ENCODE results near the gene HBS1L.

HBS1L gene

DNA sequence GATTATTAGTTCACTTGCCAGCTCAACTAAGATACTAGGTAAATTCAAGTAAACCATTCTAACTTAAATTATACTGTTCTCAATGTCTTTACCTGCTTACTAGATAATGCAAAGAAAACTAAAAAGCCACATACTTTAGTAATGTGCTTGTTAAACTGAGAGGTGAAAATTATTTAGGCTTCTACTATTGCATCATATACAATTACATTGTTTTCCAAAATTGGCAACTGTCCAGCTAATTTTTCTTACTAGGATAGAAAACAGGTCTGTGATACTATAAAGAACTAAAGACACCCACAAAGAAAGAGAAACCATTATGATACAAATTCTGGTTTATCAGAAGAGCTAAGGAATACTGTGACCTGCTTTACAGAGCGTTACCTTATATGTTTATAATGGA is 59.1 kb downstream of the HBS1L start:
- H3K9ac ChIP-seq (ENCODE audit: low read depth, low read length) = no peak overlapping the region
- H3K4me2 ChIP-seq (ENCODE audit: low read length) = no peak overlapping the region
- H3K27me3 ChIP-seq (ENCODE audit: control insufficient read depth, insufficient read depth, low read length) = no peaks in the 10 kb centered on the region
- no peaks in the 10 kb centered on the region for H3K9me3 ChIP-seq (replicated peaks; ENCODE audit: low read length)
- H3K4me3 ChIP-seq (ENCODE audit: low read length) = no peak overlapping the region
- H3K36me3 ChIP-seq (ENCODE audit: insufficient read depth, low read length) = peaks cover 30% of the 10 kb centered on the region
- H3K4me1 ChIP-seq (ENCODE audit: control insufficient read depth, insufficient read depth, low read length) = no peaks in the 10 kb centered on the region

DNA sequence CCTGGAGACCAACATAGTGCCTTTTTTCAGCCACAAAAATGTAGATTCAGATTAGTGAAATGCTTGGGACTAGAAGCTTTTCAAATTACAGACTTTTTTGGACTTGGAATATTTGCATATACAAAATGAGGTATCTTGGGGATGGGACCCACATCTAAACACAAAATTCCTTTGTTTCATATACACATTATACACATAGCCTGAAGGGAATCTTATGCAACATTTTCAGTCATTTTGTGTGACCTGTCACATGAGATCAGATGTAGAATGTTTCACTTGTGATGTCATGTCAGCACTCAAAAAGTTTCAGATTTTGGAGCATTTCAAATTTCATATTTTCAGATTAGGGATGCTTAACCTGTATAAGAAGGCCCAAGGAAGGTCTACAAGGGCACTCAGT is 60.2 kb downstream of the HBS1L start:
- Histone ChIP-seq H3K27me3 (ENCODE audit: control insufficient read depth, insufficient read depth, low read length) (no peaks in the 10 kb centered on the region), H3K9me3 (replicated peaks; ENCODE audit: low read length) (no peaks in the 10 kb centered on the region), H3K4me2 (ENCODE audit: low read length) (no peak overlapping the region), H3K9ac (ENCODE audit: low read depth, low read length) (no peak overlapping the region), H3K4me3 (ENCODE audit: low read length) (no peak overlapping the region), H3K4me1 (ENCODE audit: control insufficient read depth, insufficient read depth, low read length) (no peaks in the 10 kb centered on the region), H3K36me3 (ENCODE audit: insufficient read depth, low read length) (peaks cover 35% of the 10 kb centered on the region)

DNA sequence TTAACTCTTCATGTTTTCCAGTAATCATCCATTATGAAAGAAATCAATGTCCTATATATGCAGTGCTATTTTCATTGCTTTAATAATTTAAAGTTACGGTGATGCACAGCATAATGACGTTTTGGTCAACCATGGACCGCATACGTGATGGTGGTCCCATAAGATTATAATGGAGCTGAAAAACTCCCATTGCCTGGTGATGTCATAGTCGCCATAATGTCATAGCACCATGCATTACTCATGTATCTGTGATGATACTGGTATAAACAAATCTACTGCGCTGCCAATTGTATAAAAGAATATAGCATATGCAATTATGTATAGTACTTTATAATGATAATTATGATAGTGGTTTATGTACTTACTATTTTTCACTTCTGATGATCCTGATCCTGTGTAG is 62.5 kb downstream of the HBS1L start:
- no peaks in the 10 kb centered on the region for H3K27me3 ChIP-seq (ENCODE audit: control insufficient read depth, insufficient read depth, low read length)
- H3K36me3 ChIP-seq (ENCODE audit: insufficient read depth, low read length) = peaks cover 36% of the 10 kb centered on the region
- H3K4me3 ChIP-seq (ENCODE audit: low read length) = no peak overlapping the region
- no peak overlapping the region for H3K4me2 ChIP-seq (ENCODE audit: low read length)
- H3K9me3 ChIP-seq (replicated peaks; ENCODE audit: low read length) = no peaks in the 10 kb centered on the region
- H3K4me1 ChIP-seq (ENCODE audit: control insufficient read depth, insufficient read depth, low read length) = no peaks in the 10 kb centered on the region
- H3K9ac ChIP-seq (ENCODE audit: low read depth, low read length) = no peak overlapping the region

DNA sequence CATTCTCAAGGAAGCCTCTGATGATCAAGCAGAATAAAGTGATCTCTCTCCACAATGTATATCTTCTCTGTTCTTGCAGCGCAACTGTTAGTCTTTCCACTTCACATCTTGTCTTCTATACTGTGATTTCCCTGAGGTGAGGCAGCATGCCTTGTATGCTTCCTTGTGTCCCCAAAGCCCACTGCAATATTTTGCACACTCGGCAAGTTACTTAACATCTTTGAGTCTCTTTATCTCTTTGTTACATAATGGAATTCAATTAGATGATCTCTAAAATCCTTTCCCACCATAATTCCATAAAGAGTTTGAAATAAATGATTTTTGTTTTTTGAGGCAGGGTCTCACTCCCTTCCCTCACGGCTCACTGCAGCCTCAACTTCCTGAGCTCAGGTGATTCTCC is 64.4 kb downstream of the HBS1L start:
- H3K4me1 ChIP-seq (ENCODE audit: control insufficient read depth, insufficient read depth, low read length) = no peaks in the 10 kb centered on the region
- no peak overlapping the region for H3K9ac ChIP-seq (ENCODE audit: low read depth, low read length)
- H3K27me3 ChIP-seq (ENCODE audit: control insufficient read depth, insufficient read depth, low read length) = no peaks in the 10 kb centered on the region
- H3K9me3 ChIP-seq (replicated peaks; ENCODE audit: low read length) = no peaks in the 10 kb centered on the region
- H3K36me3 ChIP-seq (ENCODE audit: insufficient read depth, low read length) = peaks cover 28% of the 10 kb centered on the region
- H3K4me2 ChIP-seq (ENCODE audit: low read length) = no peak overlapping the region
- H3K4me3 ChIP-seq (ENCODE audit: low read length) = no peak overlapping the region

DNA sequence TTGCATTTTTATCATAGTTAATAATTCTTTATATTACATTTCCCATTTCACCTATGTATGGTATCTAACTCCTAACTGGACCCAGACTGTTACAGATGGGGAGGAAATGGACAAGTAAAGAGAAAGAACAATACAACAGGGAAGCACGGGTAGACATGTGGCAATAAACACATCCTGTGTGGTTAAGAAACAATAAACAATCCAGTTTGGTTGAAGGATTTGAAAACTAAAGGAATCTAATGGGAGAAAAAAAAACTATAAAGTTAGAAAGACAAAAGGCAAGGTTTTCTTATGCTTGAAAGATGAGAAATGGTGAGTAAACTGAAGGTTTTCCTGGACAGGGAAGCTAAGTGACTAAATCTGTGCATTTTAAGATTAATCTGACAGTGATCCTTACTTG is 69.8 kb downstream of the HBS1L start:
- Histone ChIP-seq H3K4me3 (ENCODE audit: low read length) (no peak overlapping the region), H3K36me3 (ENCODE audit: insufficient read depth, low read length) (peaks cover 27% of the 10 kb centered on the region)

DNA sequence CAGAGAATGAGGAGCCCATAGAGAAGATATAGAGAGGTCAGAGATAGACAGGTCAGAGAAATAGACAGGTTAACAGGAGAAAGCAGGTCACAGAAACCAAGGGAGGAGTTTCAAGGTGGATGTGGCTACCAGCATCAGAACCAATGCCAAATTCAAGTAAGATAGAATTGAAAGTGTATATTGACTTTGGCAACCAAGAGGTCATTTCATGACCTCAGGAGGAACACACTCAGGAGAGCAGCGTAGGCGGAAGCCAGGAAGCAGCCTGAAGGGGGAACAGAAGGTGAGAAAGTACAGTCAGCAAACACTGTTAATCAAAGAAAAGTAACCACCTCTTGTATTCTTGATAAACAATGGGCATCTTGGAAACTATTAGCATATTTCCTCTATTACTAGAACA is 70.8 kb downstream of the HBS1L start:
- Histone ChIP-seq H3K9me3 (replicated peaks; ENCODE audit: low read length) (no peaks in the 10 kb centered on the region), H3K9ac (ENCODE audit: low read depth, low read length) (no peak overlapping the region), H3K36me3 (ENCODE audit: insufficient read depth, low read length) (peaks cover 35% of the 10 kb centered on the region), H3K4me2 (ENCODE audit: low read length) (no peak overlapping the region), H3K4me3 (ENCODE audit: low read length) (no peak overlapping the region), H3K27me3 (ENCODE audit: control insufficient read depth, insufficient read depth, low read length) (no peaks in the 10 kb centered on the region), H3K4me1 (ENCODE audit: control insufficient read depth, insufficient read depth, low read length) (no peaks in the 10 kb centered on the region)

More for the DNA sequence above, 69.8 kb downstream of the HBS1L start:
- no peak overlapping the region for H3K4me2 ChIP-seq (ENCODE audit: low read length)
- no peaks in the 10 kb centered on the region for H3K4me1 ChIP-seq (ENCODE audit: control insufficient read depth, insufficient read depth, low read length)
- no peak overlapping the region for H3K9ac ChIP-seq (ENCODE audit: low read depth, low read length)
- no peaks in the 10 kb centered on the region for H3K9me3 ChIP-seq (replicated peaks; ENCODE audit: low read length)
- H3K27me3 ChIP-seq (ENCODE audit: control insufficient read depth, insufficient read depth, low read length) = no peaks in the 10 kb centered on the region

DNA sequence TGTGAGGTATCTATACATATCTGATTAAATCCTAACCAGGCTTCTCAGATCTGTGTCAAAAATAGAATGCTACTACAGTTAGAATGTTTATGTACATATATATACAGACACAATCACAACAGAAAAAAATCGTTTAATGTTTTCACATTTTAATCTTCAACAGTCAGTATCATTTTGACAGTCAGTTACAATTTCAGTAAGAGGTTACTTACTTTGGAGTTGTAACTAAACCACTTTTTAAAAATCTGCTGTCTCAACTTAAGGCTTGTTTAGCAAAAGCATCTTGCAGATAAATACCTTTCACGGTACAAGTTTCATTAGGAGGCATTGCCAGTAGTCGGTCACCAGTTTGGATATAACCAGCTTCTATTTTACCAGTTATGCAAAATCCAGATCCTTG is 72.5 kb downstream of the HBS1L start:
- no peak overlapping the region for H3K4me3 ChIP-seq (ENCODE audit: low read length)
- H3K27me3 ChIP-seq (ENCODE audit: control insufficient read depth, insufficient read depth, low read length) = no peaks in the 10 kb centered on the region
- H3K4me1 ChIP-seq (ENCODE audit: control insufficient read depth, insufficient read depth, low read length) = no peaks in the 10 kb centered on the region
- H3K4me2 ChIP-seq (ENCODE audit: low read length) = no peak overlapping the region
- H3K9ac ChIP-seq (ENCODE audit: low read depth, low read length) = no peak overlapping the region
- no peaks in the 10 kb centered on the region for H3K9me3 ChIP-seq (replicated peaks; ENCODE audit: low read length)
- H3K36me3 ChIP-seq (ENCODE audit: insufficient read depth, low read length) = peaks cover 36% of the 10 kb centered on the region

DNA sequence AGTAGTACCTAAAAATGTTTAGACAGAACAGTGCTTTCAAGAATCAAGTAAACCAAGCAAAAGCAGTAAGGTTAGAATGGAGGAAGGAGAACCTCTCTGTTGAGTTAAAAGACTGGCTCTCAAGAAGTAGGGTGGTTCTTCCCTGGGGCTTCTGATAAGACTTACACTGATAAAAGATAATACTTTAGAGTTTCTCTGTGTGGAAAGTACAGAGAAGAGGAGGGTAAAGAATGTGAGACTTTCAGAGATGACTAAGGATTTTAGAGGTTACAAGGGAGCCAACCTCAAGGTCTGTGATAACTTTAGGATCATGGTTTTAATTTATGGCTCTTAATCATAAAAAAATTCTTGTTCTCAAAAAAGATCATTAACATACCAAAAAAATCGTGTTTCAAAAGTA is 73.8 kb downstream of the HBS1L start:
- Histone ChIP-seq H3K27me3 (ENCODE audit: control insufficient read depth, insufficient read depth, low read length) (no peaks in the 10 kb centered on the region), H3K36me3 (ENCODE audit: insufficient read depth, low read length) (peaks cover 39% of the 10 kb centered on the region), H3K4me3 (ENCODE audit: low read length) (no peak overlapping the region), H3K9me3 (replicated peaks; ENCODE audit: low read length) (no peaks in the 10 kb centered on the region), H3K4me2 (ENCODE audit: low read length) (no peak overlapping the region), H3K9ac (ENCODE audit: low read depth, low read length) (no peak overlapping the region), H3K4me1 (ENCODE audit: control insufficient read depth, insufficient read depth, low read length) (no peaks in the 10 kb centered on the region)

DNA sequence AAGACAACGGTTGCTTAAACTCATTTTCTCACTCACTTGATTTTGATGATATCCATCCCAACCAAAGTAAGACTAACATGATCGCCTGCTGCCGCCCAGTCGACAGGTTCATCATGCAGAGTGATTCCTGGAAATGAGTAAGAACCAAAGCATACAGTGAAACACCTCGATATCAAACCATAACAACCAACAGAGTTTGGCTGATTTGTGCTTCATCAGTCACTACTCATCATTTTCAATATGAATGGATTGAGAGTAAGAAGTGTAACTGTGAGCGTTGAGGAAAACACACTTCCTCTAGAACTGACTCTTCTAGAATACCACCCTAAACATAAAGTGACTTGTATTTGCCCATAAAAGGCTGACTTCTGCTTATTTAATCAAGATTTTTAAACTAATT is 75.5 kb downstream of the HBS1L start:
- Histone ChIP-seq H3K27me3 (ENCODE audit: control insufficient read depth, insufficient read depth, low read length) (no peaks in the 10 kb centered on the region), H3K4me2 (ENCODE audit: low read length) (no peak overlapping the region), H3K9me3 (replicated peaks; ENCODE audit: low read length) (no peaks in the 10 kb centered on the region), H3K9ac (ENCODE audit: low read depth, low read length) (no peak overlapping the region), H3K4me3 (ENCODE audit: low read length) (no peak overlapping the region), H3K4me1 (ENCODE audit: control insufficient read depth, insufficient read depth, low read length) (no peaks in the 10 kb centered on the region), H3K36me3 (ENCODE audit: insufficient read depth, low read length) (peaks cover 31% of the 10 kb centered on the region)

DNA sequence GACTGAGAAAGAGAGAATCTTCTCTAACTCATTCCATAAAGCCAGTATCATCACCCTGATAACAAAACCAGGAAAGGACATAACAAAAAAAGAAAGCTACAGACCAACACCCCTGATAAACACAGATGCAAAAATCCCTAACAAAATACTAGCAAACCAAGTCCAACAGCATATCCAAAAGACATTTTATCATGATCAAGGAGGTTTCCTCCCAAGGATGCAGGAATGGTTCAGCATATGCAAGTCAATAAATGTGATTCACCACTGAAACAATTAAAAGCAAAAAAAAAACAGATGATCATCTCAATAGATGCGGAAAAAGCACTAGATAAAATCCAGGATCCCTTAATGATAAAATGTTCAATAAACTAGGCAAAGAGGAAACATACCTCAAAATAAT is 80.3 kb downstream of the HBS1L start:
- H3K9me3 ChIP-seq (replicated peaks; ENCODE audit: low read length) = no peaks in the 10 kb centered on the region
- H3K4me3 ChIP-seq (ENCODE audit: low read length) = no peak overlapping the region
- H3K9ac ChIP-seq (ENCODE audit: low read depth, low read length) = no peak overlapping the region
- H3K4me1 ChIP-seq (ENCODE audit: control insufficient read depth, insufficient read depth, low read length) = no peaks in the 10 kb centered on the region
- H3K27me3 ChIP-seq (ENCODE audit: control insufficient read depth, insufficient read depth, low read length) = no peaks in the 10 kb centered on the region
- H3K4me2 ChIP-seq (ENCODE audit: low read length) = no peak overlapping the region
- peaks cover 14% of the 10 kb centered on the region for H3K36me3 ChIP-seq (ENCODE audit: insufficient read depth, low read length)

DNA sequence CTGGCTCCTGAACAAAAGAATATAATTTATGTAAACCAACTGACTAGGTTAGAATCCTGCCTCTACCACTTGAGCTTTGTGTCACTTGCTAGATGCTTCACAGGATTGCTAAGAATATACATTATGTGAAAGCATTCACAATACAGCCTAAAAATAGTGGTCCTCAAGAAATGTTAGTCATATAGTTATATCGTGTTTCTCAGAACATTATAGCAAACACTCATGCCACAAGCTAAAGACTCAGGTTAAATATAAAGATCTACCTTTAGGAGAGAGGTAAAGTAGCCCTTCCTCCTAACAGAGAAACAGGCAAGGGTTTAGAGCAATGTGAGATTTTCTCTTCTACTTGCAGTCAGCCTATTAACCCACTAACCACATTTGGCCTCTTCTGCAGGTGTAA is 86.9 kb downstream of the HBS1L start:
- Histone ChIP-seq H3K4me1 (ENCODE audit: control insufficient read depth, insufficient read depth, low read length) (no peaks in the 10 kb centered on the region), H3K4me3 (ENCODE audit: low read length) (no peak overlapping the region), H3K9ac (ENCODE audit: low read depth, low read length) (no peak overlapping the region), H3K4me2 (ENCODE audit: low read length) (no peak overlapping the region), H3K27me3 (ENCODE audit: control insufficient read depth, insufficient read depth, low read length) (no peaks in the 10 kb centered on the region), H3K9me3 (replicated peaks; ENCODE audit: low read length) (no peaks in the 10 kb centered on the region), H3K36me3 (ENCODE audit: insufficient read depth, low read length) (peaks cover 18% of the 10 kb centered on the region)

DNA sequence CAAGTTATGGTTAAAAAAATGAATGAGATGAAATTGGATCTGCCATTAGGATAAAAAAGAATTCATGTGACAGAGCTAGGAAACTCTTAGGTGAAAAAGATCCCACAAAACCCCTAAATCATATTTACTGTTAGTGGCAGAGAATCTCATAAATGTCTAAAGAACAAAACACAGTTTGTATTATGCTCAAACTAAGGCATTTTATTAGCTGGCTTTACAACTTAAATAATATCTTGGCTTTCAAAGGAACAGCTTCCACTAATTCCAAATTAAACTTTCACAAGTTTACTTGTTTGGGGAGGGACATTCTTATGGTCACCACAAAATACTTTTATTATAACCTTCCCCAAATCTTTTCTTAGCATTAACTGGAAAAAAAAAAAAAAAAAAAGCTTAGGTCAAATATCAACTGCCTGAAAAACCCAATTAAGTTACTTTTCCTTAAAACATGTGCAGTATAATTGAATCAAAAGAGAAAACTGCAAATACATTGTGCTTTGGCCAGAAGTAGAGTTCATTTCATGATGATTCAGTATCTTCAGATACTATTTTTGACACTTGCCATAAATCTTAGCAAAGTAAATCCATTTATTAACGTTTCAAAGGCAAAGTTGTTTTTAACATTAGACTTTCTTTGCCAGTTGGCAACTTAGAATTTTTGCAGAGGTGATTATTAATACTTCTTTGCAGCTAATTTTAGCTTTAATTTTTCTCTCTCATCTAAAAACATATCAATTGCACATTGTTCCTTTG is 90.0 kb downstream of the HBS1L start:
- Histone ChIP-seq H3K9me3 (replicated peaks; ENCODE audit: low read length) (no peaks in the 10 kb centered on the region), H3K4me2 (ENCODE audit: low read length) (no peak overlapping the region), H3K4me3 (ENCODE audit: low read length) (no peak overlapping the region), H3K4me1 (ENCODE audit: control insufficient read depth, insufficient read depth, low read length) (no peaks in the 10 kb centered on the region), H3K9ac (ENCODE audit: low read depth, low read length) (no peak overlapping the region), H3K36me3 (ENCODE audit: insufficient read depth, low read length) (peaks cover 18% of the 10 kb centered on the region), H3K27me3 (ENCODE audit: control insufficient read depth, insufficient read depth, low read length) (no peaks in the 10 kb centered on the region)
